Activated B cell treated with CpG ODN at 0.5 μM for 24 hours (primary cell): ENCODE measurements around the gene LAGE3. TPM values are rescaled to one million over a fixed set of nuclear protein-coding genes. Genes with fewer than 3 reads are reported as not detected.

ENCODE experiments used
- ATAC-seq: fragments of 200-7000 bp; cut with Tn5 transposase; one replicate; pipeline ENCODE4 v1.10.0; 2021; ENCODE audit warnings: low read depth, mild to moderate bottlenecking, moderate library complexity
- CTCF ChIA-PET: fragments of 350-600 bp; sonication (Branson Sonifier 250); formaldehyde crosslinking; loops from one replicate; lab custom pipeline; 2021; ENCODE audit warnings: antibody characterized with exemption; lab: Charles Lee
- POLR2A ChIA-PET: fragments of 350-600 bp; sonication (Branson Sonifier 250); formaldehyde crosslinking; loops from one replicate; lab custom pipeline; 2021; ENCODE audit warnings: antibody characterized with exemption; lab: Charles Lee
- DNase-seq: peaks from one replicate; pipeline ENCODE4 v3.0.0; 2022
- H3K27ac Mint-ChIP-seq: one replicate; pipeline ENCODE4 v1.8.0; 2020; ENCODE audit warnings: mixed read lengths
- H3K27me3 Mint-ChIP-seq: one replicate; pipeline ENCODE4 v1.8.0; 2021; ENCODE audit warnings: mixed read lengths
- H3K36me3 Mint-ChIP-seq: one replicate; pipeline ENCODE4 v1.8.0; 2021; ENCODE audit warnings: low read depth, mixed read lengths
- H3K4me1 Mint-ChIP-seq: one replicate; pipeline ENCODE4 v1.8.0; 2021; ENCODE audit warnings: mixed read lengths
- H3K4me3 Mint-ChIP-seq: one replicate; pipeline ENCODE4 v1.8.0; 2020; ENCODE audit warnings: mild to moderate bottlenecking, mixed read lengths
- H3K9me3 Mint-ChIP-seq: one replicate; pipeline ENCODE4 v1.8.0; 2020; ENCODE audit warnings: mixed read lengths
- CTCF ChIP-seq: fragments of 200-600 bp; IDR thresholded peaks from one replicate; pipeline ENCODE4 v1.8.0; 2022; ENCODE audit warnings: antibody characterized with exemption, mild to moderate bottlenecking
- intact Hi-C: fragments of 100-400 bp; cut with micrococcal nuclease; formaldehyde crosslinking; loops from one replicate; pipeline ENCODE4 v1.15.1; 2024
- total RNA-seq: library from RNA; stranded (reverse); gene quantifications from 2 replicates; pipeline ENCODE4 v1.2.3, GENCODE V29; 2022

The LAGE3 gene
- total RNA-seq, 1 donor from 2014 or later: 16.6 TPM

GRCh38 chrX:154487518-154488290 is 8.6 kb upstream of the LAGE3 start:
- ATAC-seq (no peak), DNase-seq (no peak)
- Mint-ChIP-seq H3K4me3 (no peak overlapping the region), H3K36me3 (peaks cover 10% of the 10 kb centered on the region), H3K27me3 (no peaks in the 10 kb centered on the region), H3K4me1 (peaks cover 13% of the 10 kb centered on the region), H3K9me3 (no peaks in the 10 kb centered on the region), H3K27ac (no peak overlapping the region)
- CTCF ChIA-PET: no interaction called here
- no peak for TF ChIP-seq CTCF
- POLR2A ChIA-PET: interaction anchor here (0.8 to 3.4 kb wide), 3 partner anchors 9 to 90 kb away, joined by 3 to 26 read pairs (median 3); partner anchors contain the start of genes LAGE3 and RPL10
- intact Hi-C loops: no loop called here

- CTCF ChIA-PET: interaction anchor here (0.7 kb wide), 1 partner anchor 113 kb away, joined by 3 read pairs; no protein-coding TSS in a partner anchor
- H3K9me3 Mint-ChIP-seq: no peaks in the 10 kb centered on the region
- POLR2A ChIA-PET: interaction anchor here (0.6 to 3.4 kb wide), 6 partner anchors 10 to 116 kb away, joined by 3 to 26 read pairs (median 6); partner anchors contain the start of gene RPL10
- no peak within 1 kb of the TSS for H3K27ac Mint-ChIP-seq
- ATAC-seq (peak; percentile 27), DNase-seq (peak; percentile 61)
- H3K36me3 Mint-ChIP-seq: peaks cover 10% of the 10 kb centered on the region
- intact Hi-C loops: loop anchor here (1.0 kb wide), 1 partner anchor 30 kb away; the partner anchor contains the start of gene FAM3A
- no peaks in the 10 kb centered on the region for H3K27me3 Mint-ChIP-seq
- H3K4me1 Mint-ChIP-seq: peaks cover 18% of the 10 kb centered on the region
- H3K4me3 Mint-ChIP-seq: peak within 1 kb of the TSS; percentile 73
- no peak for TF ChIP-seq CTCF
Observed at GRCh38 chrX:154486396-154487207, 7.5 kb upstream of the LAGE3 start, which contains the start of gene UBL4A. UBL4A (minus strand) TSS chrX:154486615; CDS start chrX:154486584, 31 bp downstream.

- TF ChIP-seq CTCF: no peak
- DNase-seq: peak; percentile 30
- POLR2A ChIA-PET: interaction anchor here (1.1 to 3.4 kb wide), 5 partner anchors 10 to 115 kb away, joined by 3 to 26 read pairs (median 8); partner anchors contain the start of gene RPL10
- Mint-ChIP-seq H3K36me3 (peaks cover 10% of the 10 kb centered on the region), H3K27ac (no peak overlapping the region), H3K9me3 (no peaks in the 10 kb centered on the region), H3K4me1 (peaks cover 20% of the 10 kb centered on the region), H3K27me3 (no peaks in the 10 kb centered on the region), H3K4me3 (peak overlapping the region; percentile 46)
- ATAC-seq: no peak
- intact Hi-C loops: loop anchor here (1.0 kb wide), 1 partner anchor 30 kb away; the partner anchor contains the start of gene FAM3A
- CTCF ChIA-PET: interaction anchor here (1.0 kb wide), 1 partner anchor 113 kb away, joined by 4 read pairs; no protein-coding TSS in a partner anchor
Observed at GRCh38 chrX:154486052-154486395, 6.9 kb upstream of the LAGE3 start.

GRCh38 chrX:154485150-154486051 is 6.3 kb upstream of the LAGE3 start:
- POLR2A ChIA-PET: interaction anchor here (1.3 to 3.4 kb wide), 3 partner anchors 28 to 87 kb away, joined by 3 to 26 read pairs (median 8); partner anchors contain the start of gene RPL10
- no peak for TF ChIP-seq CTCF
- H3K4me1 Mint-ChIP-seq: peaks cover 22% of the 10 kb centered on the region
- intact Hi-C loops: loop anchor here (1.0 kb wide), 1 partner anchor 31 kb away; the partner anchor contains the start of gene FAM3A
- ATAC-seq: no peak
- H3K9me3 Mint-ChIP-seq: no peaks in the 10 kb centered on the region
- no peaks in the 10 kb centered on the region for H3K27me3 Mint-ChIP-seq
- no peak for DNase-seq
- peaks cover 10% of the 10 kb centered on the region for H3K36me3 Mint-ChIP-seq
- peak overlapping the region; percentile 73 for H3K4me3 Mint-ChIP-seq
- CTCF ChIA-PET: interaction anchor here (1.0 kb wide), 1 partner anchor 112 kb away, joined by 4 read pairs; no protein-coding TSS in a partner anchor
- H3K27ac Mint-ChIP-seq: no peak overlapping the region
